GM10248 (cell line): ENCODE measurements around the gene PHACTR1.

Source experiments
- CTCF ChIA-PET: fragments of 300-600 bp; sonication (Branson Sonifier 250); formaldehyde crosslinking; extraction: SDS; loops from one replicate; lab custom pipeline; 2021; ENCODE audit warnings: antibody characterized with exemption; lab: Yijun Ruan, JAX
- POLR2A ChIA-PET: fragments of 350-650 bp; sonication (Branson Sonifier 250); formaldehyde crosslinking; extraction: SDS; loops from one replicate; lab custom pipeline; 2020; ENCODE audit warnings: antibody characterized with exemption; lab: Yijun Ruan, JAX
- DNase-seq: peaks from one replicate; pipeline ENCODE4 v3.0.0; 2012; ENCODE audit errors: extremely low spot score
- TF ChIP-seq, protein P1 (sequence below): IDR thresholded peaks from 2 replicates; pipeline ENCODE4 v1.5.1; 2012; ENCODE audit warnings: mild to moderate bottlenecking, low read depth; ENCODE audit errors: extremely low read depth, missing control alignments, control extremely low read depth

PHACTR1 gene

DNA sequence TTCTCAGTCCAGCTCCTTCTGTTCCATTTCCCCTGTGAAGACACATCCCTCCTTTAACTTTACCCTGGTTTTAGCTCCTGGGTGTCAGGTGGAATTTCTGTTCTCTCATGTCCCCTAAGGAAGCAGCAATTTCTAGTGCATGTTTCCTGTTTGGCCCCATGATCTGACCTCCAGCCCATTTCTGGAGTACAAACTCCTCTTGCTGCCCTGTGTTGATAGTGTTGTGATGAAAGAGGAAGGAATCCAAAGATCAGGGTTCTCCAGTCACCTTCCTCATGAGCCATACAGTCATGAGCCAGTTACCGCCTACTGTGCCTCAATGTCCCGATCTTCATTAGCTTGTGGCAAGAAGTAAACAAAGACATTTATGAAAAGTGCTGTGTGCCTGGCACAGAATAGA, 97.4 kb downstream of the PHACTR1 start:
- no peak for DNase-seq
- POLR2A ChIA-PET: no interaction called here
- CTCF ChIA-PET: interaction anchor here (0.9 to 1.4 kb wide), 3 partner anchors 10 to 32 kb away, joined by 3 read pairs; no protein-coding TSS in a partner anchor
- TF ChIP-seq, protein P1, sequence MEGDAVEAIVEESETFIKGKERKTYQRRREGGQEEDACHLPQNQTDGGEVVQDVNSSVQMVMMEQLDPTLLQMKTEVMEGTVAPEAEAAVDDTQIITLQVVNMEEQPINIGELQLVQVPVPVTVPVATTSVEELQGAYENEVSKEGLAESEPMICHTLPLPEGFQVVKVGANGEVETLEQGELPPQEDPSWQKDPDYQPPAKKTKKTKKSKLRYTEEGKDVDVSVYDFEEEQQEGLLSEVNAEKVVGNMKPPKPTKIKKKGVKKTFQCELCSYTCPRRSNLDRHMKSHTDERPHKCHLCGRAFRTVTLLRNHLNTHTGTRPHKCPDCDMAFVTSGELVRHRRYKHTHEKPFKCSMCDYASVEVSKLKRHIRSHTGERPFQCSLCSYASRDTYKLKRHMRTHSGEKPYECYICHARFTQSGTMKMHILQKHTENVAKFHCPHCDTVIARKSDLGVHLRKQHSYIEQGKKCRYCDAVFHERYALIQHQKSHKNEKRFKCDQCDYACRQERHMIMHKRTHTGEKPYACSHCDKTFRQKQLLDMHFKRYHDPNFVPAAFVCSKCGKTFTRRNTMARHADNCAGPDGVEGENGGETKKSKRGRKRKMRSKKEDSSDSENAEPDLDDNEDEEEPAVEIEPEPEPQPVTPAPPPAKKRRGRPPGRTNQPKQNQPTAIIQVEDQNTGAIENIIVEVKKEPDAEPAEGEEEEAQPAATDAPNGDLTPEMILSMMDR: no peak

GRCh38 chr6:12815089-12815488, 98.5 kb downstream of the PHACTR1 start:
- ChIA-PET POLR2A (no interaction called here), CTCF (interaction anchor here (0.9 kb wide), 1 partner anchor 11 kb away, joined by 3 read pairs; no protein-coding TSS in a partner anchor)
- TF ChIP-seq, protein P1: no peak
- no peak for DNase-seq

- TF ChIP-seq, protein P1: no peak
- ChIA-PET CTCF (interaction anchor here (0.8 to 0.9 kb wide), 2 partner anchors 10 to 11 kb away, joined by 3 read pairs; no protein-coding TSS in a partner anchor), POLR2A (no interaction called here)
- DNase-seq: no peak
Measured at GRCh38 chr6:12815884-12816600, 99.5 kb downstream of the PHACTR1 start.

- no peak for DNase-seq
- ChIA-PET POLR2A (no interaction called here), CTCF (interaction anchor here (0.9 to 1.3 kb wide), 2 partner anchors 9 to 60 kb away, joined by 3 to 4 read pairs; no protein-coding TSS in a partner anchor)
- TF ChIP-seq, protein P1: no peak
Measured at GRCh38 chr6:12818324-12818723, 101.8 kb downstream of the PHACTR1 start.

GRCh38 chr6:12823847-12824246, 107.3 kb downstream of the PHACTR1 start:
- POLR2A ChIA-PET: no interaction called here
- no peak for DNase-seq
- CTCF ChIA-PET: interaction anchor here (1.2 kb wide), 1 partner anchor 10 kb away, joined by 3 read pairs; no protein-coding TSS in a partner anchor
- TF ChIP-seq, protein P1: no peak

DNA sequence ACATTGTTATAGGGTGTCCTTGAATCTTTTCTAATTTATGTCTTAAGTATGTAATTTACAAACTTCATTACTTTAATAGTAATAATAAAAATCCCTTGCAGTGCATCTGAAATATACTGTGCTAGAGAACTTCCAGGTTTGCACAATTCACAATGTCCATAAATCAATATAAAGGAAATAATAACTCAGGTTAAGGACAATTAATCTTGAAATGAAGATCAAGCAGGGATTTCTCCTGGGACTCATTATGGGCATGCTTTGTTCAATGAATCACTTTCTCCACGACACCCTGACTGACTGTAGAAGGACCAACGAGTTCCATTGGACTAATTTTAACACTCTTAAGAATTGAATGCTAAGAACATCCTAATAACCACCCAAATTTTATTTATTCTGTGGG, 110.0 kb downstream of the PHACTR1 start:
- ChIA-PET CTCF (interaction anchor here (1.1 to 1.4 kb wide), 3 partner anchors 8 to 17 kb away, joined by 3 to 7 read pairs (median 4); no protein-coding TSS in a partner anchor), POLR2A (no interaction called here)
- no peak for DNase-seq
- TF ChIP-seq, protein P1: no peak
